Panc1 (cell line): Measurements from ENCODE around the gene ZNF511. TPM values are rescaled to one million over a fixed set of nuclear protein-coding genes. Genes with fewer than 3 reads are reported as not detected.

Experiments
- ATAC-seq: fragments of 200-7000 bp; cut with Tn5 transposase; 2 replicates; pipeline ENCODE4 v1.9.1; 2020; ENCODE audit warnings: mild to moderate bottlenecking, moderate library complexity
- BruUV-seq: library from RNA; stranded (reverse); fragments of 400-500 nt; replicated peaks from 2 replicates; lab custom pipeline; 2021; lab: Mats Ljungman, UMichigan
- CTCF ChIA-PET: fragments of 300-600 bp; sonication (Branson Sonifier 250); formaldehyde crosslinking; loops from one replicate; lab custom pipeline; 2022; ENCODE audit warnings: antibody characterized with exemption; lab: Charles Lee
- POLR2A ChIA-PET: fragments of 300-600 bp; sonication (Branson Sonifier 250); formaldehyde crosslinking; loops from one replicate; lab custom pipeline; 2022; ENCODE audit warnings: antibody characterized with exemption; lab: Charles Lee
- DNase-seq: peaks from one replicate; pipeline ENCODE4 v3.0.0-alpha.2; 2010; ENCODE audit warnings: low read depth, low spot score
- H3K27ac ChIP-seq: 2 replicates; pipeline ENCODE4 v1.5.1; 2011; ENCODE audit warnings: mild to moderate bottlenecking, low read length, inconsistent platforms
- H3K27me3 ChIP-seq: fragments of 200-500 bp; sonication (Bioruptor generic); 2 replicates; pipeline ENCODE4 v1.6.0; 2014; ENCODE audit warnings: low read length, inconsistent platforms; ENCODE audit not compliant: control insufficient read depth, insufficient read depth
- H3K36me3 ChIP-seq: fragments of 200-500 bp; sonication (Bioruptor generic); 2 replicates; pipeline ENCODE4 v1.5.1; 2014; ENCODE audit warnings: inconsistent platforms, mild to moderate bottlenecking, low read length, moderate library complexity; ENCODE audit not compliant: control insufficient read depth, insufficient read depth
- H3K4me1 ChIP-seq: 2 replicates; pipeline ENCODE4 v1.5.1; 2011; ENCODE audit warnings: inconsistent platforms, mild to moderate bottlenecking, low read length, moderate library complexity; ENCODE audit not compliant: control insufficient read depth, insufficient read depth
- H3K4me3 ChIP-seq, 2 experiments: 2 replicates each; pipeline ENCODE4 v1.5.1; 2011 to 2012; ENCODE audit warnings: low read depth in 2 of 2, low read length in 2 of 2, mild to moderate bottlenecking in 2 of 2, inconsistent platforms in 1 of 2, moderate library complexity in 1 of 2
- H3K9me3 ChIP-seq: fragments of 200-500 bp; sonication (Bioruptor generic); 2 replicates; pipeline ENCODE4 v1.5.1; 2014; ENCODE audit warnings: low read depth, mild to moderate bottlenecking, inconsistent platforms, low read length, moderate library complexity; ENCODE audit not compliant: control insufficient read depth, insufficient read depth
- CTCF ChIP-seq: fragments of 450-650 bp; IDR thresholded peaks from 2 replicates; pipeline ENCODE4 v1.5.1; 2017; ENCODE audit warnings: mild to moderate bottlenecking
- POLR2AphosphoS5 ChIP-seq: IDR thresholded peaks from 2 replicates; pipeline ENCODE4 v1.6.1; 2012; ENCODE audit warnings: mild to moderate bottlenecking, low read depth, low read length, moderate library complexity
- SIN3A ChIP-seq: IDR thresholded peaks from 2 replicates; pipeline ENCODE4 v1.6.1; 2012; ENCODE audit warnings: low read depth, mild to moderate bottlenecking, low read length, moderate library complexity, borderline replicate concordance; ENCODE audit not compliant: insufficient read depth
- TCF7L2 ChIP-seq: IDR thresholded peaks from 2 replicates; pipeline ENCODE4 v1.6.1; 2011; ENCODE audit warnings: mild to moderate bottlenecking, low read depth, low read length, inconsistent platforms
- in situ Hi-C: cut with HindIII; loops from 2 replicates; pipeline ENCODE4 v1.10.0; 2016; ENCODE audit warnings: low sequenced_read_pairs, low pct_unique_long_range_greater_than_20kb
- intact Hi-C: fragments of 100-400 bp; cut with micrococcal nuclease; formaldehyde crosslinking; loops from one replicate; pipeline ENCODE4 v1.10.0; 2022; ENCODE audit not compliant: unreplicated experiment
- total RNA-seq: library from RNA; stranded (reverse); gene quantifications from one replicate; pipeline ENCODE4 v1.2.1, GENCODE V29; 2021; ENCODE audit not compliant: unreplicated experiment
- TF ChIP-seq, protein P1 (sequence below), 2 experiments: IDR thresholded peaks; 2 replicates each; pipeline ENCODE4 v1.6.1; 2011 to 2012; ENCODE audit warnings: low read depth in 2 of 2, control low read depth in 1 of 2, low read length in 1 of 2, mild to moderate bottlenecking in 1 of 2, moderate library complexity in 1 of 2; ENCODE audit not compliant: insufficient read depth in 1 of 2

Gene ZNF511
- total RNA-seq, 1 experiment from 2014 or later = 93.8 TPM

DNA sequence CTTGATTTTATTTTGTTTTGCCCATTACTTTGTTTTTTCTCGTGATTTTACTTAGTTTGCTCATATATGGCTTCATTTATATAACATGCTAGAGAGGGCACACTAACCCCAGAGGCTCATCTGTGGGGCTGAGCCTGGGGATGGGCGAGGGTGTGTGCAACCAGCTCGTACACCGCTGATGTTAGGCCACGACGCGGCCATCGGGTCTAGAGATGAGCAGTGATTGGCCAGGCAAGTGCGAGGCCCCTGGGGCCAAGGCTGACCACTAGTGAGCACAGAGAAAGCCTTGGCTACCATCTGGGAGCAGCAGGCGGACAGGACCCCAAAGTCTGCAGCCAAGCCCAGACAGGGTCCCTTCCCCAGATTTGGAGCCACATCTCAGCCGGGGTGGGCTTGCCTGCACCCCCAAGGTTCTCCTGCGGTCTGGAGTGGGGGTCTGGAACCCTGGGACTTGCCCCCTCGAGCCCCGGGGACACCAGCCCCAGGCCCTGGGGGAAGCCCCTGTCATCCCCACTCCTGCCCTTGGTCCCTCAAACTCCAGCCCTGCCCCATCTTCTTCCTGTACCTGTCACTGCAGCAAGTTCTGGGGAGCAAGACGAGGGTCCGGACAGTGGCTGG lies 45.4 kb downstream of the ZNF511 start:
- in situ Hi-C loops (no loop called here), intact Hi-C loops (no loop called here)
- Histone ChIP-seq H3K4me1 (peaks cover 7% of the 10 kb centered on the region; the same call in 1 of the 2 replicates), H3K4me3 (no peak overlapping the region), H3K27me3 (no peaks in the 10 kb centered on the region), H3K27ac (no peak overlapping the region), H3K36me3 (no peaks in the 10 kb centered on the region), H3K9me3 (no peaks in the 10 kb centered on the region)
- ChIA-PET POLR2A (no interaction called here), CTCF (interaction anchor here (0.6 to 0.7 kb wide), 2 partner anchors 25 to 589 kb away, joined by 4 to 7 read pairs; no protein-coding TSS in a partner anchor)
- ATAC-seq (no peak), DNase-seq (no peak)
- TF ChIP-seq POLR2AphosphoS5 = no peak
- TF ChIP-seq, protein P1, sequence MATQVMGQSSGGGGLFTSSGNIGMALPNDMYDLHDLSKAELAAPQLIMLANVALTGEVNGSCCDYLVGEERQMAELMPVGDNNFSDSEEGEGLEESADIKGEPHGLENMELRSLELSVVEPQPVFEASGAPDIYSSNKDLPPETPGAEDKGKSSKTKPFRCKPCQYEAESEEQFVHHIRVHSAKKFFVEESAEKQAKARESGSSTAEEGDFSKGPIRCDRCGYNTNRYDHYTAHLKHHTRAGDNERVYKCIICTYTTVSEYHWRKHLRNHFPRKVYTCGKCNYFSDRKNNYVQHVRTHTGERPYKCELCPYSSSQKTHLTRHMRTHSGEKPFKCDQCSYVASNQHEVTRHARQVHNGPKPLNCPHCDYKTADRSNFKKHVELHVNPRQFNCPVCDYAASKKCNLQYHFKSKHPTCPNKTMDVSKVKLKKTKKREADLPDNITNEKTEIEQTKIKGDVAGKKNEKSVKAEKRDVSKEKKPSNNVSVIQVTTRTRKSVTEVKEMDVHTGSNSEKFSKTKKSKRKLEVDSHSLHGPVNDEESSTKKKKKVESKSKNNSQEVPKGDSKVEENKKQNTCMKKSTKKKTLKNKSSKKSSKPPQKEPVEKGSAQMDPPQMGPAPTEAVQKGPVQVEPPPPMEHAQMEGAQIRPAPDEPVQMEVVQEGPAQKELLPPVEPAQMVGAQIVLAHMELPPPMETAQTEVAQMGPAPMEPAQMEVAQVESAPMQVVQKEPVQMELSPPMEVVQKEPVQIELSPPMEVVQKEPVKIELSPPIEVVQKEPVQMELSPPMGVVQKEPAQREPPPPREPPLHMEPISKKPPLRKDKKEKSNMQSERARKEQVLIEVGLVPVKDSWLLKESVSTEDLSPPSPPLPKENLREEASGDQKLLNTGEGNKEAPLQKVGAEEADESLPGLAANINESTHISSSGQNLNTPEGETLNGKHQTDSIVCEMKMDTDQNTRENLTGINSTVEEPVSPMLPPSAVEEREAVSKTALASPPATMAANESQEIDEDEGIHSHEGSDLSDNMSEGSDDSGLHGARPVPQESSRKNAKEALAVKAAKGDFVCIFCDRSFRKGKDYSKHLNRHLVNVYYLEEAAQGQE (IDR thresholded peaks at IDR 0.05; ENCODE audit: insufficient read depth in 1 of 2, low read depth in 2 of 2, low read length in 1 of 2) = no peak
- no peak for TF ChIP-seq CTCF
- TF ChIP-seq SIN3A = no peak
- TF ChIP-seq TCF7L2 = no peak
- no TSS peak for BruUV-seq

DNA sequence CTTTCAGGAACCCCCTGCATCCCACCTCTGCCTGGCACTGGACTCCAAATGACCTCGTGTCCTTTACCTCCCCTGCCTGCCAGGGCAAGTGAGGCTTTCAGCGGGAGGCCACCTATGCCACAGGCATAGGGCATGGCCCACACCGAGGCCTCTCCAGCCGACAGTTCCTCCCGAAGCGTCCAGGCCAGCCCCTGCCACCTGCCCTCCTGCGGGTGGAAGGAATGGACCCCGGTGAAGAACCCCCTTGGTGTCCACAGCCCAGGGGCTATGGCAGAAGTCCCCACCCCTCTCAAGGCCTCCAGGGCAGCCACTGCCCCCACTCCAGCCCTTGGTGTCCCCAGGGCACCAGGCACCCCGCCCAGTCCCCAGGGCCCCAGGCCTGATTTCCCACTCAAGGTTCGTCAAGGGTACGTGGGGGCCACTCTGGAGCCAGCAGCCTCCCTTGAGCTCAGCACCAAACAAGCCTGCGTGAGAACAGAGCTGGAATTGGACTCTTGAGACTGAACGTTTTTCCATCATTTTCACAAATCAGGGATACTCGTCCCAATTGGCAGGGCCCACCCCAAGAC lies 46.0 kb downstream of the ZNF511 start:
- CTCF ChIA-PET = no interaction called here
- no peaks in the 10 kb centered on the region for H3K9me3 ChIP-seq

More for the DNA sequence above, 46.0 kb downstream of the ZNF511 start:
- no peak overlapping the region for H3K4me3 ChIP-seq
- H3K27ac ChIP-seq = no peak overlapping the region
- peaks cover 7% of the 10 kb centered on the region; the same call in 1 of the 2 replicates for H3K4me1 ChIP-seq
- no peaks in the 10 kb centered on the region for H3K36me3 ChIP-seq
- POLR2A ChIA-PET = no interaction called here
- TF ChIP-seq, protein P1 (IDR thresholded peaks at IDR 0.05; ENCODE audit: insufficient read depth in 1 of 2, low read depth in 2 of 2, low read length in 1 of 2) = no peak
- TF ChIP-seq POLR2AphosphoS5 (no peak), TCF7L2 (no peak), CTCF (no peak), SIN3A (no peak)
- H3K27me3 ChIP-seq = no peaks in the 10 kb centered on the region
- ATAC-seq (no peak), DNase-seq (no peak)
- intact Hi-C loops = no loop called here
- in situ Hi-C loops = no loop called here
- BruUV-seq = no TSS peak
